ENCODE measurements around the gene MID1.

DNA sequence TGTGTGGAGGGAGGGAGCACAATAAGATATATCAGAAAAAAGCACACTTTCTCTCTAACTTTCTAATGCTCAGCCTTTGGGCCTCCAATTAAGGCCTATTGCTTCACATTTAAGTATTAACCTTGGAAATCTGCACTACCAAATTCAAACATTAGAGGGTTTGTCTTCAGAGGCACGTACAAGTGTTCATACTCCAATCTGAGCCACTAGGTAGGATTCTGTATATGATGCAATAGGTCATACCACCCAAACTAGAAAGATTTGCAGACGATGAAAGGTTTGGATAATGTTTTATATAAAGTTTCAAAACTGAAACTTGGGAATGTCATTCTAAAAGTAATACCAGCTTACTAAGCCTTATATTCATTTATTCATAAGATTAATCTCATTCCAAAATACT is 106.4 kb downstream of the MID1 start:
- no peak for TF ChIP-seq POLR2AphosphoS5 (IDR thresholded peaks at IDR 0.05; ENCODE audit: low read depth, low read length)
- TF ChIP-seq, protein P1, sequence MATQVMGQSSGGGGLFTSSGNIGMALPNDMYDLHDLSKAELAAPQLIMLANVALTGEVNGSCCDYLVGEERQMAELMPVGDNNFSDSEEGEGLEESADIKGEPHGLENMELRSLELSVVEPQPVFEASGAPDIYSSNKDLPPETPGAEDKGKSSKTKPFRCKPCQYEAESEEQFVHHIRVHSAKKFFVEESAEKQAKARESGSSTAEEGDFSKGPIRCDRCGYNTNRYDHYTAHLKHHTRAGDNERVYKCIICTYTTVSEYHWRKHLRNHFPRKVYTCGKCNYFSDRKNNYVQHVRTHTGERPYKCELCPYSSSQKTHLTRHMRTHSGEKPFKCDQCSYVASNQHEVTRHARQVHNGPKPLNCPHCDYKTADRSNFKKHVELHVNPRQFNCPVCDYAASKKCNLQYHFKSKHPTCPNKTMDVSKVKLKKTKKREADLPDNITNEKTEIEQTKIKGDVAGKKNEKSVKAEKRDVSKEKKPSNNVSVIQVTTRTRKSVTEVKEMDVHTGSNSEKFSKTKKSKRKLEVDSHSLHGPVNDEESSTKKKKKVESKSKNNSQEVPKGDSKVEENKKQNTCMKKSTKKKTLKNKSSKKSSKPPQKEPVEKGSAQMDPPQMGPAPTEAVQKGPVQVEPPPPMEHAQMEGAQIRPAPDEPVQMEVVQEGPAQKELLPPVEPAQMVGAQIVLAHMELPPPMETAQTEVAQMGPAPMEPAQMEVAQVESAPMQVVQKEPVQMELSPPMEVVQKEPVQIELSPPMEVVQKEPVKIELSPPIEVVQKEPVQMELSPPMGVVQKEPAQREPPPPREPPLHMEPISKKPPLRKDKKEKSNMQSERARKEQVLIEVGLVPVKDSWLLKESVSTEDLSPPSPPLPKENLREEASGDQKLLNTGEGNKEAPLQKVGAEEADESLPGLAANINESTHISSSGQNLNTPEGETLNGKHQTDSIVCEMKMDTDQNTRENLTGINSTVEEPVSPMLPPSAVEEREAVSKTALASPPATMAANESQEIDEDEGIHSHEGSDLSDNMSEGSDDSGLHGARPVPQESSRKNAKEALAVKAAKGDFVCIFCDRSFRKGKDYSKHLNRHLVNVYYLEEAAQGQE (IDR thresholded peaks at IDR 0.05; ENCODE audit: insufficient read depth in 1 of 2, low read depth in 2 of 2, low read length in 2 of 2): no peak

Data from PFSK-1 (cell line).